AG04449 (cell line): ENCODE measurements around the gene KIAA0586.

Experiments
- CTCF ChIA-PET: fragments of 350-600 bp; formaldehyde crosslinking; extraction: SDS; loops from one replicate; lab custom pipeline; 2021; ENCODE audit warnings: antibody characterized with exemption; lab: Yijun Ruan, JAX
- POLR2A ChIA-PET: fragments of 400-600, 350-600 bp; formaldehyde crosslinking; extraction: SDS; loops from one replicate; lab custom pipeline; 2020; ENCODE audit warnings: antibody characterized with exemption, inconsistent platforms; lab: Yijun Ruan, JAX
- DNase-seq: peaks from one replicate; pipeline ENCODE4 v3.0.0-alpha.2; 2010; ENCODE audit warnings: low read depth, low spot score
- H3K4me3 ChIP-seq: 2 replicates; pipeline ENCODE4 v1.5.1; 2011; ENCODE audit warnings: low read depth, mild to moderate bottlenecking, control low read depth, low read length
- CTCF ChIP-seq: IDR thresholded peaks from one replicate; pipeline ENCODE4 v1.5.1; 2011; ENCODE audit warnings: mild to moderate bottlenecking, moderate library complexity, low read length, control low read depth, inconsistent platforms; ENCODE audit not compliant: insufficient read depth; ENCODE audit errors: missing control alignments

KIAA0586 gene

GRCh38 chr14:58427281-58428117 lies at the start of gene KIAA0586, which contains the start of gene TIMM9:
TSS of gene KIAA0586 (plus strand) at chr14:58427719. CDS start at chr14:58428265, 546 bp downstream.
TSS of gene TIMM9 (minus strand) at chr14:58427531. CDS start at chr14:58411945, 15,586 bp downstream.
- no peak for TF ChIP-seq CTCF
- CTCF ChIA-PET, result interaction anchor here (1.0 to 6.1 kb wide), 2 partner anchors 32 to 628 kb away, joined by 3 to 32 read pairs; partner anchors contain the start of gene TOMM20L
- DNase-seq, result peak; percentile 91
- POLR2A ChIA-PET, result interaction anchor here (0.6 to 0.9 kb wide), 3 partner anchors 22 to 320 kb away, joined by 3 to 6 read pairs (median 3); no protein-coding TSS in a partner anchor
- H3K4me3 ChIP-seq, result peak within 1 kb of the TSS; percentile 89

GRCh38 chr14:58390830-58391229 lies 36.7 kb upstream of the KIAA0586 start:
- no peak for DNase-seq
- CTCF ChIA-PET, result no interaction called here
- no peak for TF ChIP-seq CTCF
- POLR2A ChIA-PET, result no interaction called here
- no peak overlapping the region for H3K4me3 ChIP-seq

- ChIA-PET CTCF (interaction anchor here (0.7 to 6.0 kb wide), 23 partner anchors 8 to 287 kb away, joined by 3 to 48 read pairs (median 7); partner anchors contain the start of genes ARID4A, KIAA0586 and TIMM9), POLR2A (no interaction called here)
- DNase-seq, result no peak
- TF ChIP-seq CTCF, result no peak
- H3K4me3 ChIP-seq, result peak overlapping the region; percentile 55
These were observed 32.0 kb upstream of the KIAA0586 start for GRCh38 chr14:58395562-58395811.

- TF ChIP-seq CTCF, result peak; percentile 45
These were observed 31.4 kb upstream of the KIAA0586 start, which contains the start of gene TOMM20L for GRCh38 chr14:58395812-58396788. TSS of gene TOMM20L (plus strand) at chr14:58395930. CDS start at chr14:58395958, 28 bp downstream.

GRCh38 chr14:58397156-58397555 lies 30.4 kb upstream of the KIAA0586 start:
- no peak for DNase-seq
- TF ChIP-seq CTCF, result no peak
- no peak overlapping the region for H3K4me3 ChIP-seq
- ChIA-PET CTCF (interaction anchor here (1.0 to 6.0 kb wide), 14 partner anchors 9 to 289 kb away, joined by 3 to 48 read pairs (median 9); partner anchors contain the start of genes ARID4A, KIAA0586 and TIMM9), POLR2A (no interaction called here)

More at GRCh38 chr14:58395812-58396788, 31.4 kb upstream of the KIAA0586 start, which contains the start of gene TOMM20L:
- ChIA-PET POLR2A (no interaction called here), CTCF (interaction anchor here (0.7 to 6.0 kb wide), 31 partner anchors 9 to 288 kb away, joined by 3 to 48 read pairs (median 4); partner anchors contain the start of genes ARID4A, KIAA0586 and TIMM9)
- no peak for DNase-seq
- peak within 1 kb of the TSS; percentile 56 for H3K4me3 ChIP-seq
